ELR (cell line): Measurements from ENCODE around the gene KIFAP3.
"Not testable (repeated sequence)": the region's sequence is repeated elsewhere in the genome, so short reads cannot be mapped to it uniquely, and the experiment has no call there.

ENCODE experiments used
- DNase-seq: peaks from one replicate; pipeline ENCODE4 v3.0.0-alpha.2; 2015; ENCODE audit warnings: low read depth

Gene KIFAP3

GRCh38 chr1:169886931-169887330 lies 187.6 kb downstream of the KIFAP3 start:
- no peak for DNase-seq

- no peak for DNase-seq
Observed at GRCh38 chr1:169886422-169886821, 188.1 kb downstream of the KIFAP3 start.

GRCh38 chr1:169885207-169885606 lies 189.3 kb downstream of the KIFAP3 start:
- peak; percentile 8 for DNase-seq

GRCh38 chr1:169884634-169885033 lies 189.9 kb downstream of the KIFAP3 start:
- no peak for DNase-seq

GRCh38 chr1:169882039-169882511 lies 192.4 kb downstream of the KIFAP3 start:
- no peak for DNase-seq

- DNase-seq, result no peak
Observed at GRCh38 chr1:169879034-169879840, 195.3 kb downstream of the KIFAP3 start.

GRCh38 chr1:169878498-169878897 lies 196.0 kb downstream of the KIFAP3 start:
- no peak for DNase-seq

- DNase-seq, result no peak
Observed at GRCh38 chr1:169877800-169878491, 196.5 kb downstream of the KIFAP3 start.

- DNase-seq, result peak; percentile 82
Observed at GRCh38 chr1:169874229-169874628, 200.3 kb downstream of the KIFAP3 start.

- DNase-seq, result peak; percentile 46
Observed at GRCh38 chr1:169873582-169874199, 200.8 kb downstream of the KIFAP3 start.

GRCh38 chr1:169872906-169873305 lies 201.6 kb downstream of the KIFAP3 start:
- DNase-seq, result peak; percentile 11

GRCh38 chr1:169871988-169872387 lies 202.5 kb downstream of the KIFAP3 start:
- not testable (repeated sequence) for DNase-seq
